ENCODE measurements around the gene LGI4. TPM values are rescaled to one million over a fixed set of nuclear protein-coding genes. Genes with fewer than 3 reads are reported as not detected.

LGI4 gene
- total RNA-seq, 1 donor from 2014 or later, result 16.1 TPM

- TF ChIP-seq CTCF (conservative IDR thresholded peaks at IDR 0.05), result no peak
- H3K27ac Mint-ChIP-seq (ENCODE audit: unreplicated experiment), result peak overlapping the region; percentile 93
- H3K4me1 Mint-ChIP-seq, result peaks cover 26% of the 10 kb centered on the region
- H3K9me3 Mint-ChIP-seq, result no peaks in the 10 kb centered on the region
- no peaks in the 10 kb centered on the region for H3K27me3 Mint-ChIP-seq (ENCODE audit: low read depth)
- H3K36me3 Mint-ChIP-seq (ENCODE audit: low read depth), result no peaks in the 10 kb centered on the region
- H3K4me3 Mint-ChIP-seq, result no peak overlapping the region
- no peak for DNase-seq (ENCODE audit: low read depth, low spot score)
Observed at GRCh38 chr19:35081201-35081600, 53.7 kb downstream of the LGI4 start.

- Mint-ChIP-seq H3K36me3 (ENCODE audit: low read depth) (no peaks in the 10 kb centered on the region), H3K4me3 (no peak overlapping the region), H3K9me3 (no peaks in the 10 kb centered on the region), H3K27me3 (ENCODE audit: low read depth) (no peaks in the 10 kb centered on the region), H3K4me1 (peaks cover 21% of the 10 kb centered on the region), H3K27ac (ENCODE audit: unreplicated experiment) (no peak overlapping the region)
- no peak for DNase-seq (ENCODE audit: low read depth, low spot score)
- TF ChIP-seq CTCF (conservative IDR thresholded peaks at IDR 0.05), result no peak
Observed at GRCh38 chr19:35080613-35081170, 54.2 kb downstream of the LGI4 start.

GRCh38 chr19:35079826-35080225 is 55.0 kb downstream of the LGI4 start:
- TF ChIP-seq CTCF (conservative IDR thresholded peaks at IDR 0.05), result no peak
- no peaks in the 10 kb centered on the region for H3K27me3 Mint-ChIP-seq (ENCODE audit: low read depth)
- no peaks in the 10 kb centered on the region for H3K36me3 Mint-ChIP-seq (ENCODE audit: low read depth)
- no peak for DNase-seq (ENCODE audit: low read depth, low spot score)
- peaks cover 18% of the 10 kb centered on the region for H3K4me1 Mint-ChIP-seq
- H3K27ac Mint-ChIP-seq (ENCODE audit: unreplicated experiment), result peak overlapping the region; percentile 43
- H3K9me3 Mint-ChIP-seq, result no peaks in the 10 kb centered on the region
- no peak overlapping the region for H3K4me3 Mint-ChIP-seq

GRCh38 chr19:35077411-35078223 is 57.2 kb downstream of the LGI4 start:
- no peak for DNase-seq (ENCODE audit: low read depth, low spot score)
- Mint-ChIP-seq H3K4me1 (peaks cover 3% of the 10 kb centered on the region), H3K27ac (ENCODE audit: unreplicated experiment) (peak overlapping the region; percentile 95)

DNA sequence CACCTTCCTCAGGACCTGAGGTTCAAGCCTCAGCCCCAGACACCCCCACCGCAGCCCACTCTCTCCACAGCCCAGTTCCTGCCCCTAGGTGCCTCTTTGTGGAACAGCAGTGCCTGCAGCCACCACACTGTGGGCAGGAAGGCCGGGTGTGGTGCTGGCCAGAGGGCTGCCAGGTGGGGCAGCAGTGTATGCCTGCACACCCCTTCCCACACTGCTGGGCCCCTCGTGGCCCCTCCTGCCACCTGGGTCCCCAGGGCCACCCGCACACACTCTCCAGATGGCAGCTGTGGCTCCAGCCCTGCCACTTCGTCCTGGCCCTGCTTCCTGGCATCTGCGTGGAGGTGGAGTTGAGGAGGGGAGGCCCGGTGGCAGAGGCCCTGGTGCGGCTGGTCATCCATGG is 58.2 kb downstream of the LGI4 start:
- no peaks in the 10 kb centered on the region for H3K27me3 Mint-ChIP-seq (ENCODE audit: low read depth)
- H3K27ac Mint-ChIP-seq (ENCODE audit: unreplicated experiment), result no peak overlapping the region
- no peak for TF ChIP-seq CTCF (conservative IDR thresholded peaks at IDR 0.05)
- no peaks in the 10 kb centered on the region for H3K36me3 Mint-ChIP-seq (ENCODE audit: low read depth)
- H3K4me1 Mint-ChIP-seq, result no peaks in the 10 kb centered on the region
- no peak overlapping the region for H3K4me3 Mint-ChIP-seq
- no peaks in the 10 kb centered on the region for H3K9me3 Mint-ChIP-seq
- DNase-seq (ENCODE audit: low read depth, low spot score), result no peak

More at GRCh38 chr19:35077411-35078223, 57.2 kb downstream of the LGI4 start:
- Mint-ChIP-seq H3K9me3 (no peaks in the 10 kb centered on the region), H3K4me3 (no peak overlapping the region), H3K36me3 (ENCODE audit: low read depth) (no peaks in the 10 kb centered on the region), H3K27me3 (ENCODE audit: low read depth) (no peaks in the 10 kb centered on the region)
- TF ChIP-seq CTCF (conservative IDR thresholded peaks at IDR 0.05), result no peak

All from neural crest cell (in vitro differentiated cells).